ENCODE results near the gene RASSF3.

- TF ChIP-seq CTCF (conservative IDR thresholded peaks at IDR 0.05; ENCODE audit: low read depth in 2 of 2) (no peak), POLR2AphosphoS5 (IDR thresholded peaks at IDR 0.05; ENCODE audit: low read depth) (no peak), EZH2 (IDR thresholded peaks at IDR 0.05; ENCODE audit: low read depth, unreplicated experiment) (no peak), REST (IDR thresholded peaks at IDR 0.05; ENCODE audit: unreplicated experiment) (no peak)
These were observed 29.2 kb downstream of the RASSF3 start for GRCh38 chr12:64639466-64639865.
